Sigmoid colon (tissue), 7 donors: Measurements from ENCODE around the gene EMD. TPM values are rescaled to one million over a fixed set of nuclear protein-coding genes. Genes with fewer than 3 reads are reported as not detected.

Experiments
- DNase-seq: peaks from one replicate; pipeline ENCODE4 v3.0.0-alpha.2; 2019
- H3K27ac ChIP-seq, 4 donors: fragments of 200-600 bp; sonication (generic); one replicate each; pipeline ENCODE4 v1.5.1; 2016 to 2019; ENCODE audit warnings: mild to moderate bottlenecking in 1 of 4
- H3K27me3 ChIP-seq, 3 donors: fragments of 200-600 bp; sonication (generic); one replicate each; pipeline ENCODE4 v1.5.1; 2019; ENCODE audit warnings: mild to moderate bottlenecking in 1 of 3
- H3K36me3 ChIP-seq, 4 donors: fragments of 200-600 bp; sonication (generic); one replicate each; pipeline ENCODE4 v1.5.1; 2016 to 2019
- H3K4me1 ChIP-seq, 4 donors: fragments of 200-600 bp; sonication (generic); one replicate each; pipeline ENCODE4 v1.5.1; 2017 to 2019
- H3K4me3 ChIP-seq, 4 donors: fragments of 200-600 bp; sonication (generic); one replicate each; pipeline ENCODE4 v1.5.1; 2017 to 2019; ENCODE audit warnings: mild to moderate bottlenecking in 2 of 4, moderate library complexity in 1 of 4
- H3K9me3 ChIP-seq, 4 donors: fragments of 200-600 bp in 3 of 4; sonication (generic) in 3 of 4; one replicate each; pipeline versions ENCODE4 v1.5.1 to v1.6.1; 2013 to 2019
- CTCF ChIP-seq, 4 experiments: fragments of 450-650 bp in 3 of 4; fragments of 200-600 bp in 1 of 4; IDR thresholded peaks; one replicate each; pipeline ENCODE4 v1.5.1; 2016 to 2019; ENCODE audit warnings: antibody characterized with exemption in 4 of 4, mild to moderate bottlenecking in 3 of 4, moderate library complexity in 2 of 4
- EP300 ChIP-seq, 4 donors: sonication (generic); formaldehyde crosslinking; IDR thresholded peaks; one replicate each; pipeline ENCODE4 v1.6.1; 2017; ENCODE audit warnings: antibody characterized with exemption in 4 of 4
- POLR2A ChIP-seq, 2 donors: fragments of 450-650 bp; IDR thresholded peaks; one replicate each; pipeline ENCODE4 v1.6.1; 2016; ENCODE audit warnings: antibody characterized with exemption in 2 of 2, mild to moderate bottlenecking in 2 of 2, moderate library complexity in 2 of 2
- POLR2AphosphoS5 ChIP-seq, 4 donors: sonication (generic); formaldehyde crosslinking; IDR thresholded peaks; one replicate each; pipeline ENCODE4 v1.6.1; 2017; ENCODE audit warnings: antibody characterized with exemption in 4 of 4
- WGBS, 2 donors: extraction: QIAGEN DNeasy Blood & Tissue Kit; methylation state at CpG; one replicate each; pipeline ENCODE4 v1.1.7; 2013; 5-methylcytosine and 5-hydroxymethylcytosine counted together
- intact Hi-C: fragments of 100-400 bp; cut with DNase I; formaldehyde crosslinking; loops from one replicate; pipeline ENCODE4 v1.15.1; 2023
- polyA plus RNA-seq, 3 donors: library from polyadenylated mRNA; stranded (reverse); fragments of 200-250 nt; gene quantifications; one replicate each; pipeline ENCODE4 v1.2.3, GENCODE V29; 2013
- total RNA-seq, 4 donors: library from RNA; depleted of rRNA; stranded (reverse); fragments of >200 nt; gene quantifications; one replicate each; pipeline ENCODE4 v1.1.0, GENCODE V29; 2016
- donor health status: healthy with polysubstance abuse.
- donor health status: Bipolar disorder and iron deficiency.
- donor health status: healthy.

Gene EMD
- total and polyA plus RNA-seq, 7 donors = 40.7 to 87.9 (median 46.0) TPM

GRCh38 chrX:154370300-154371016 lies 8.6 kb upstream of the EMD start:
- Histone ChIP-seq H3K9me3 (no peaks in the 10 kb centered on the region), H3K27ac (peak overlapping the region; percentile 98 to 99 (median 98)), H3K4me3 (peak overlapping the region; percentile 73 to 80 (median 78)), H3K4me1 (peaks cover 0 to 39% (median 32%) of the 10 kb centered on the region in 4 donors), H3K27me3 (peaks cover 0 to 5% (median 0%) of the 10 kb centered on the region in 3 donors), H3K36me3 (peaks cover 33 to 51% (median 41%) of the 10 kb centered on the region in 4 donors)
- intact Hi-C loops = no loop called here
- DNase-seq = no peak
- TF ChIP-seq CTCF (IDR thresholded peaks at IDR 0.05) (no peak), POLR2AphosphoS5 (IDR thresholded peaks at IDR 0.05) (peak in 1 of 4 donors; percentile 7)
- 0 to 3% methylated on average over 63 of the region's 63 CpGs for WGBS, 2 donors

GRCh38 chrX:154371017-154371788 lies 7.9 kb upstream of the EMD start:
- DNase-seq = peak; percentile 97
- Histone ChIP-seq H3K4me1 (peaks cover 0 to 31% (median 25%) of the 10 kb centered on the region in 4 donors), H3K27ac (peak overlapping the region; percentile 98 to 99 (median 98)), H3K4me3 (peak overlapping the region; percentile 73 to 80 (median 78)), H3K36me3 (peaks cover 29 to 44% (median 34%) of the 10 kb centered on the region in 4 donors), H3K27me3 (peaks cover 0 to 5% (median 0%) of the 10 kb centered on the region in 3 donors), H3K9me3 (no peaks in the 10 kb centered on the region)
- intact Hi-C loops = no loop called here
- WGBS, 2 donors = 0 to 1% methylated on average over 77 of the region's 77 CpGs
- TF ChIP-seq POLR2AphosphoS5 (IDR thresholded peaks at IDR 0.05) (peak in 3 of 4 donors; percentile 88 to 96 (median 94)), POLR2A (IDR thresholded peaks at IDR 0.05) (peak; percentile 86 to 88), CTCF (IDR thresholded peaks at IDR 0.05) (no peak), EP300 (IDR thresholded peaks at IDR 0.05) (no peak)

GRCh38 chrX:154371789-154372300 lies 7.2 kb upstream of the EMD start:
- Histone ChIP-seq H3K9me3 (no peaks in the 10 kb centered on the region), H3K27ac (peak overlapping the region; percentile 98 to 99 (median 98)), H3K27me3 (peaks cover 0 to 5% (median 0%) of the 10 kb centered on the region in 3 donors), H3K4me1 (peaks cover 0 to 29% (median 22%) of the 10 kb centered on the region in 4 donors), H3K36me3 (peaks cover 23 to 37% (median 28%) of the 10 kb centered on the region in 4 donors), H3K4me3 (peak overlapping the region; percentile 73 to 80 (median 78))
- no peak for DNase-seq
- WGBS, 2 donors = 4 to 8% methylated on average over 43 of the region's 43 CpGs
- TF ChIP-seq POLR2AphosphoS5 (IDR thresholded peaks at IDR 0.05) (peak in 2 of 4 donors; percentile 5 to 8), EP300 (IDR thresholded peaks at IDR 0.05) (no peak)
- intact Hi-C loops = no loop called here

GRCh38 chrX:154372612-154373022 lies 6.5 kb upstream of the EMD start:
- Histone ChIP-seq H3K4me3 (peak overlapping the region; percentile 73 to 80 (median 78)), H3K36me3 (peaks cover 16 to 30% (median 21%) of the 10 kb centered on the region in 4 donors), H3K9me3 (no peaks in the 10 kb centered on the region), H3K4me1 (peaks cover 0 to 28% (median 18%) of the 10 kb centered on the region in 4 donors), H3K27ac (peak overlapping the region; percentile 98 to 99 (median 98)), H3K27me3 (peaks cover 0 to 5% (median 0%) of the 10 kb centered on the region in 3 donors)
- peak in 3 of 4 donors; percentile 50 to 71 (median 58) for TF ChIP-seq POLR2AphosphoS5 (IDR thresholded peaks at IDR 0.05)
- TF ChIP-seq EP300 (IDR thresholded peaks at IDR 0.05) = no peak
- no peak for TF ChIP-seq POLR2A (IDR thresholded peaks at IDR 0.05)
- intact Hi-C loops = no loop called here
- 11 to 28% methylated on average over 5 of the region's 5 CpGs for WGBS, 2 donors
- no peak for DNase-seq

GRCh38 chrX:154373340-154374306 lies 5.5 kb upstream of the EMD start:
- 9 to 16% methylated on average over 23 of the region's 23 CpGs for WGBS, 2 donors
- H3K27me3 ChIP-seq = peaks cover 0 to 5% (median 0%) of the 10 kb centered on the region in 3 donors

More at GRCh38 chrX:154373340-154374306, 5.5 kb upstream of the EMD start:
- peak overlapping the region; percentile 98 to 99 (median 98) for H3K27ac ChIP-seq
- H3K9me3 ChIP-seq = no peaks in the 10 kb centered on the region
- intact Hi-C loops = no loop called here
- peak overlapping the region; percentile 73 to 80 (median 78) for H3K4me3 ChIP-seq
- no peak for DNase-seq
- TF ChIP-seq POLR2AphosphoS5 (IDR thresholded peaks at IDR 0.05) = peak in 3 of 4 donors; percentile 49 to 75 (median 65)
- no peak for TF ChIP-seq EP300 (IDR thresholded peaks at IDR 0.05)
- peak in 2 of 4 experiments; percentile 31 to 40 for TF ChIP-seq CTCF (IDR thresholded peaks at IDR 0.05)
- peak in 1 of 2 donors; percentile 40 for TF ChIP-seq POLR2A (IDR thresholded peaks at IDR 0.05)
- peaks cover 9 to 20% (median 16%) of the 10 kb centered on the region in 4 donors for H3K36me3 ChIP-seq
- H3K4me1 ChIP-seq = peaks cover 0 to 18% (median 11%) of the 10 kb centered on the region in 4 donors
